Naive thymus-derived CD4-positive, alpha-beta T cell (primary cell): ENCODE data around the gene DNAJB9. TPM values are rescaled to one million over a fixed set of nuclear protein-coding genes. Genes with fewer than 3 reads are reported as not detected.

Source experiments
- ATAC-seq: fragments of 150-1000 bp; cut with Tn5 transposase; 2 replicates; pipeline ENCODE4 v1.10.0; 2021; ENCODE audit warnings: mild to moderate bottlenecking, moderate library complexity
- CTCF ChIA-PET: fragments of 350-600 bp; sonication (Branson Sonifier 250); formaldehyde crosslinking; loops from one replicate; lab custom pipeline; 2021; ENCODE audit warnings: antibody characterized with exemption; lab: Charles Lee
- POLR2A ChIA-PET: fragments of 350-600 bp; sonication (Branson Sonifier 250); formaldehyde crosslinking; loops from one replicate; lab custom pipeline; 2021; ENCODE audit warnings: antibody characterized with exemption, inconsistent platforms; lab: Charles Lee
- DNase-seq, 9 donors: peaks; one replicate each; pipeline versions ENCODE4 v3.0.0 to v3.0.0-alpha.2; 2020 to 2022; ENCODE audit warnings: mixed read lengths in 1 of 9
- H3K27ac ChIP-seq: one replicate; pipeline ENCODE4 v1.7.0; 2013; ENCODE audit warnings: mild to moderate bottlenecking, low read depth, low read length, moderate library complexity
- H3K27me3 ChIP-seq, 2 donors: one replicate each; pipeline ENCODE4 v1.7.0; 2013; ENCODE audit warnings: low read length in 2 of 2, mild to moderate bottlenecking in 2 of 2, moderate library complexity in 2 of 2; ENCODE audit not compliant: control insufficient read depth in 2 of 2, insufficient read depth in 2 of 2
- H3K36me3 ChIP-seq, 3 experiments: 1 replicate in 2 of 3; 2 replicates in 1 of 3; pipeline ENCODE4 v1.7.0; 2013; ENCODE audit warnings: low read length in 3 of 3, mild to moderate bottlenecking in 3 of 3, moderate library complexity in 1 of 3; ENCODE audit not compliant: insufficient read depth in 3 of 3, control insufficient read depth in 2 of 3
- H3K4me1 ChIP-seq, 2 donors: one replicate each; pipeline ENCODE4 v1.7.0; 2013; ENCODE audit warnings: low read length in 2 of 2, mild to moderate bottlenecking in 2 of 2, moderate library complexity in 1 of 2; ENCODE audit not compliant: control insufficient read depth in 2 of 2, insufficient read depth in 2 of 2
- H3K4me3 ChIP-seq: 2 replicates; pipeline ENCODE4 v1.7.0; 2013; ENCODE audit warnings: mild to moderate bottlenecking, low read length
- H3K9me3 ChIP-seq, 3 experiments: 1 replicate in 2 of 3; 2 replicates in 1 of 3; pipeline ENCODE4 v1.7.0; 2013; ENCODE audit warnings: low read length in 3 of 3; ENCODE audit not compliant: control insufficient read depth in 2 of 3
- H3K27ac Mint-ChIP-seq, 9 donors: one replicate each; pipeline ENCODE4 v1.8.0; 2020 to 2022; ENCODE audit warnings: mixed read lengths in 9 of 9, mild to moderate bottlenecking in 8 of 9, moderate library complexity in 5 of 9, inconsistent platforms in 2 of 9
- H3K27me3 Mint-ChIP-seq, 5 donors: one replicate each; pipeline ENCODE4 v1.8.0; 2021 to 2022; ENCODE audit warnings: mixed read lengths in 5 of 5, mild to moderate bottlenecking in 1 of 5
- H3K36me3 Mint-ChIP-seq, 5 donors: one replicate each; pipeline ENCODE4 v1.8.0; 2020 to 2022; ENCODE audit warnings: mixed read lengths in 5 of 5, mild to moderate bottlenecking in 3 of 5, inconsistent platforms in 1 of 5
- H3K4me1 Mint-ChIP-seq, 7 donors: one replicate each; pipeline ENCODE4 v1.8.0; 2020 to 2022; ENCODE audit warnings: mixed read lengths in 7 of 7, mild to moderate bottlenecking in 3 of 7, inconsistent platforms in 1 of 7
- H3K4me3 Mint-ChIP-seq, 10 donors: one replicate each; pipeline ENCODE4 v1.8.0; 2020 to 2022; ENCODE audit warnings: mild to moderate bottlenecking in 10 of 10, mixed read lengths in 10 of 10, moderate library complexity in 6 of 10, inconsistent platforms in 2 of 10
- H3K9me3 Mint-ChIP-seq, 11 donors: one replicate each; pipeline ENCODE4 v1.8.0; 2020 to 2022; ENCODE audit warnings: mixed read lengths in 11 of 11, mild to moderate bottlenecking in 4 of 11, inconsistent platforms in 1 of 11, moderate library complexity in 1 of 11
- intact Hi-C, 2 donors: fragments of 100-400 bp; cut with micrococcal nuclease; formaldehyde crosslinking; loops; one replicate each; pipeline ENCODE4 v1.15.1; 2023
- polyA plus RNA-seq, 2 donors: library from polyadenylated mRNA; unstranded; fragments of 300-500 nt; fragmentation: Illumina TruSeq; gene quantifications; one replicate each; pipeline ENCODE4 v1.2.3, GENCODE V29; 2021
- total RNA-seq, 6 experiments: library from RNA in 5 of 6; stranded (reverse) in 5 of 6; gene quantifications; 1 replicate in 5 of 6; 2 replicates in 1 of 6; pipeline ENCODE4 v1.2.3 and lab custom pipeline; 2021 to 2026

Gene DNAJB9
- total and polyA plus RNA-seq, 7 experiments from 2014 or later: 16.8 to 50.0 (median 29.3) TPM

GRCh38 chr7:108585843-108586242 is 16.2 kb downstream of the DNAJB9 start:
- no peak overlapping the region for H3K27ac ChIP-seq
- H3K4me1 Mint-ChIP-seq: peaks cover 0 to 2% (median 0%) of the 10 kb centered on the region in 7 donors
- H3K4me3 ChIP-seq: no peak overlapping the region
- no peak for DNase-seq
- H3K36me3 Mint-ChIP-seq: peaks cover 0 to 7% (median 0%) of the 10 kb centered on the region in 5 donors
- POLR2A ChIA-PET: interaction anchor here (0.7 to 1.6 kb wide), 2 partner anchors 20 to 59 kb away, joined by 3 to 6 read pairs; partner anchors contain the start of gene PNPLA8
- intact Hi-C loops: no loop called here
- no peak overlapping the region for H3K27ac Mint-ChIP-seq
- ATAC-seq: no peak
- H3K4me1 ChIP-seq: no peaks in the 10 kb centered on the region
- H3K27me3 ChIP-seq: no peaks in the 10 kb centered on the region
- no peak overlapping the region for H3K4me3 Mint-ChIP-seq
- H3K36me3 ChIP-seq: no peaks in the 10 kb centered on the region
- no peaks in the 10 kb centered on the region for H3K9me3 ChIP-seq
- CTCF ChIA-PET: no interaction called here
- peaks cover 0 to 2% (median 0%) of the 10 kb centered on the region in 11 donors for H3K9me3 Mint-ChIP-seq
- peaks cover 0 to 17% (median 8%) of the 10 kb centered on the region in 5 donors for H3K27me3 Mint-ChIP-seq

GRCh38 chr7:108586274-108586710 is 16.6 kb downstream of the DNAJB9 start:
- no peak for ATAC-seq

GRCh38 chr7:108589199-108589598 is 19.5 kb downstream of the DNAJB9 start:
- CTCF ChIA-PET: no interaction called here
- Mint-ChIP-seq H3K36me3 (peaks cover 0 to 7% (median 0%) of the 10 kb centered on the region in 5 donors), H3K4me3 (no peak overlapping the region)

More at GRCh38 chr7:108586274-108586710, 16.6 kb downstream of the DNAJB9 start:
- peaks cover 0 to 2% (median 0%) of the 10 kb centered on the region in 11 donors for H3K9me3 Mint-ChIP-seq
- intact Hi-C loops: no loop called here
- no peak overlapping the region for H3K27ac Mint-ChIP-seq
- POLR2A ChIA-PET: interaction anchor here (1.6 kb wide), 1 partner anchor 60 kb away, joined by 6 read pairs; the partner anchor contains the start of gene PNPLA8
- Histone ChIP-seq H3K36me3 (no peaks in the 10 kb centered on the region), H3K4me1 (no peaks in the 10 kb centered on the region), H3K9me3 (no peaks in the 10 kb centered on the region), H3K27me3 (no peaks in the 10 kb centered on the region), H3K4me3 (no peak overlapping the region), H3K27ac (no peak overlapping the region)
- H3K4me3 Mint-ChIP-seq: no peak overlapping the region
- peaks cover 0 to 2% (median 0%) of the 10 kb centered on the region in 7 donors for H3K4me1 Mint-ChIP-seq
- CTCF ChIA-PET: no interaction called here
- no peak for DNase-seq
- peaks cover 0 to 3% (median 0%) of the 10 kb centered on the region in 5 donors for H3K36me3 Mint-ChIP-seq
- H3K27me3 Mint-ChIP-seq: peaks cover 0 to 17% (median 8%) of the 10 kb centered on the region in 5 donors

GRCh38 chr7:108589874-108590273 is 20.2 kb downstream of the DNAJB9 start:
- ATAC-seq (no peak), DNase-seq (no peak)
- Mint-ChIP-seq H3K27me3 (peaks cover 4 to 22% (median 8%) of the 10 kb centered on the region in 5 donors), H3K27ac (no peak overlapping the region), H3K4me3 (no peak overlapping the region), H3K4me1 (peaks cover 0 to 2% (median 0%) of the 10 kb centered on the region in 7 donors), H3K9me3 (peaks cover 0 to 2% (median 0%) of the 10 kb centered on the region in 11 donors), H3K36me3 (peaks cover 0 to 7% (median 0%) of the 10 kb centered on the region in 5 donors)
- Histone ChIP-seq H3K36me3 (no peaks in the 10 kb centered on the region), H3K4me1 (no peaks in the 10 kb centered on the region), H3K27me3 (no peaks in the 10 kb centered on the region), H3K4me3 (no peak overlapping the region), H3K27ac (no peak overlapping the region), H3K9me3 (no peaks in the 10 kb centered on the region)
- POLR2A ChIA-PET: no interaction called here
- CTCF ChIA-PET: no interaction called here
- intact Hi-C loops: no loop called here

More at GRCh38 chr7:108589199-108589598, 19.5 kb downstream of the DNAJB9 start:
- Histone ChIP-seq H3K27me3 (no peaks in the 10 kb centered on the region), H3K4me1 (no peaks in the 10 kb centered on the region), H3K27ac (no peak overlapping the region), H3K36me3 (no peaks in the 10 kb centered on the region), H3K4me3 (no peak overlapping the region), H3K9me3 (no peaks in the 10 kb centered on the region)
- H3K9me3 Mint-ChIP-seq: peaks cover 0 to 2% (median 0%) of the 10 kb centered on the region in 11 donors
- ATAC-seq (no peak), DNase-seq (no peak)
- peaks cover 0 to 2% (median 0%) of the 10 kb centered on the region in 7 donors for H3K4me1 Mint-ChIP-seq
- intact Hi-C loops: no loop called here
- POLR2A ChIA-PET: no interaction called here
- H3K27ac Mint-ChIP-seq: no peak overlapping the region
- peaks cover 4 to 22% (median 8%) of the 10 kb centered on the region in 5 donors for H3K27me3 Mint-ChIP-seq

GRCh38 chr7:108590606-108591005 is 20.9 kb downstream of the DNAJB9 start:
- Mint-ChIP-seq H3K4me3 (no peak overlapping the region), H3K27me3 (peaks cover 4 to 21% (median 8%) of the 10 kb centered on the region in 5 donors), H3K4me1 (peaks cover 0 to 4% (median 0%) of the 10 kb centered on the region in 7 donors), H3K27ac (no peak overlapping the region), H3K36me3 (peaks cover 0 to 7% (median 0%) of the 10 kb centered on the region in 5 donors), H3K9me3 (peaks cover 0 to 2% (median 0%) of the 10 kb centered on the region in 11 donors)
- DNase-seq: no peak
- no peak for ATAC-seq
- H3K4me3 ChIP-seq: no peak overlapping the region
- intact Hi-C loops: no loop called here
- no peaks in the 10 kb centered on the region for H3K27me3 ChIP-seq
- no peaks in the 10 kb centered on the region for H3K36me3 ChIP-seq
- POLR2A ChIA-PET: no interaction called here
- H3K9me3 ChIP-seq: no peaks in the 10 kb centered on the region
- H3K27ac ChIP-seq: no peak overlapping the region
- H3K4me1 ChIP-seq: no peaks in the 10 kb centered on the region
- CTCF ChIA-PET: no interaction called here

- peaks cover 0 to 7% (median 0%) of the 10 kb centered on the region in 5 donors for H3K36me3 Mint-ChIP-seq
- ChIA-PET POLR2A (interaction anchor here (0.7 kb wide), 1 partner anchor 66 kb away, joined by 4 read pairs; no protein-coding TSS in a partner anchor), CTCF (interaction anchor here (0.6 kb wide), 1 partner anchor 140 kb away, joined by 3 read pairs; no protein-coding TSS in a partner anchor)
- H3K27me3 Mint-ChIP-seq: peaks cover 0 to 8% (median 4%) of the 10 kb centered on the region in 5 donors
- peaks cover 0 to 2% (median 0%) of the 10 kb centered on the region in 7 donors for H3K4me1 Mint-ChIP-seq
- Histone ChIP-seq H3K4me1 (no peaks in the 10 kb centered on the region), H3K36me3 (no peaks in the 10 kb centered on the region), H3K9me3 (no peaks in the 10 kb centered on the region), H3K4me3 (no peak overlapping the region), H3K27ac (no peak overlapping the region), H3K27me3 (no peaks in the 10 kb centered on the region)
- ATAC-seq: no peak
- DNase-seq: no peak
- H3K4me3 Mint-ChIP-seq: no peak overlapping the region
- intact Hi-C loops: no loop called here
- no peaks in the 10 kb centered on the region for H3K9me3 Mint-ChIP-seq
- no peak overlapping the region for H3K27ac Mint-ChIP-seq
Measured at GRCh38 chr7:108592646-108593201, 23.1 kb downstream of the DNAJB9 start.
